GM12878 (cell line): Measurements from ENCODE around the gene MEGF11. TPM values are rescaled to one million over a fixed set of nuclear protein-coding genes. Genes with fewer than 3 reads are reported as not detected.

Experiments used
- ASH2L ChIP-seq: fragments of 300-600, 200-600 bp; sonication (generic); IDR thresholded peaks from 2 replicates; pipeline ENCODE4 v1.6.1; 2017; ENCODE audit warnings: low read depth, mild to moderate bottlenecking, borderline replicate concordance
- CEBPZ ChIP-seq: fragments of 150-350 bp; IDR thresholded peaks from 2 replicates; pipeline ENCODE4 v1.6.1; 2016; ENCODE audit warnings: low read depth, low read length
- IKZF1 ChIP-seq: fragments of 450-650 bp; conservative IDR thresholded peaks from 2 replicates; pipeline ENCODE4 v1.6.1; 2017; ENCODE audit warnings: antibody characterized with exemption, mild to moderate bottlenecking
- NR2C1 ChIP-seq: fragments of 450-650 bp; IDR thresholded peaks from 2 replicates; pipeline ENCODE4 v1.6.1; 2017; ENCODE audit warnings: antibody characterized with exemption, mild to moderate bottlenecking, moderate library complexity
- NR2C2 ChIP-seq: IDR thresholded peaks from 2 replicates; pipeline ENCODE4 v1.6.1; 2011; ENCODE audit warnings: borderline replicate concordance, low read depth; ENCODE audit not compliant: control insufficient read depth, insufficient read length
- NR2F1 ChIP-seq: fragments of 450-650 bp; conservative IDR thresholded peaks from 2 replicates; pipeline ENCODE4 v1.6.1; 2017; ENCODE audit warnings: mild to moderate bottlenecking
- SRF ChIP-seq, 2 experiments: IDR thresholded peaks; 2 replicates each; pipeline ENCODE4 v1.6.1; 2011; ENCODE audit warnings: low read depth in 2 of 2, low read length in 2 of 2, mild to moderate bottlenecking in 1 of 2, moderate library complexity in 1 of 2
- TCF12 ChIP-seq: IDR thresholded peaks from 2 replicates; pipeline ENCODE4 v1.6.1; 2011; ENCODE audit warnings: low read depth, mild to moderate bottlenecking, low read length
- ZNF24 ChIP-seq: fragments of 450-650 bp; IDR thresholded peaks from 2 replicates; pipeline ENCODE4 v1.6.1; 2017; ENCODE audit warnings: antibody characterized with exemption, mild to moderate bottlenecking
- polyA plus RNA-seq, 11 experiments: library from polyadenylated mRNA; depleted of rRNA in 4 of 11; unstranded in 6 of 11; stranded (reverse) in 5 of 11; fragments of >200 nt; fragmentation: Nextera tagmentation in 4 of 11; fragmentation: Illumina TruSeq in 1 of 11; extraction: Ambion mirVana in 4 of 11; extraction: Trizol in 1 of 11; gene quantifications; 1 replicate in 1 of 11; 2 replicates in 10 of 11; pipeline versions ENCODE4 v1.2.1 to v1.2.3, GENCODE V29; 2011 to 2016; ENCODE audit warnings: inconsistent platforms in 2 of 11, missing spikeins in 2 of 11, low read depth in 1 of 11
- total RNA-seq, 4 experiments: library from RNA; depleted of rRNA in 3 of 4; stranded (reverse); fragments of >200 nt in 3 of 4; fragmentation: Illumina TruSeq in 1 of 4; extraction: Trizol in 1 of 4; gene quantifications; 2 replicates each; pipeline versions ENCODE4 v1.2.1 to v1.2.3, GENCODE V29; 2013 to 2021
- TF ChIP-seq, protein P1 (sequence below): IDR thresholded peaks from 2 replicates; pipeline ENCODE4 v1.6.1; 2012; ENCODE audit warnings: low read depth, low read length, improper control_type of control experiment
- TF ChIP-seq, protein P2 (sequence below): IDR thresholded peaks from 2 replicates; pipeline ENCODE4 v1.6.1; 2011; ENCODE audit warnings: low read depth, mild to moderate bottlenecking, low read length, moderate library complexity, borderline replicate concordance; ENCODE audit errors: extremely low read depth

Gene MEGF11
- total and polyA plus RNA-seq, 10 of the 15 experiments (the other 5 are each of a cell fraction or from before 2014, with no cell fraction given): 0.03 to 1.7 (median 0.49) TPM

- TF ChIP-seq CEBPZ (no peak), TCF12 (no peak), NR2F1 (no peak), ASH2L (no peak), ZNF24 (no peak), SRF (IDR thresholded peaks at IDR 0.05; ENCODE audit: low read depth in 2 of 2, low read length in 2 of 2) (no peak), NR2C1 (no peak), NR2C2 (no peak), IKZF1 (no peak)
- TF ChIP-seq, protein P1, sequence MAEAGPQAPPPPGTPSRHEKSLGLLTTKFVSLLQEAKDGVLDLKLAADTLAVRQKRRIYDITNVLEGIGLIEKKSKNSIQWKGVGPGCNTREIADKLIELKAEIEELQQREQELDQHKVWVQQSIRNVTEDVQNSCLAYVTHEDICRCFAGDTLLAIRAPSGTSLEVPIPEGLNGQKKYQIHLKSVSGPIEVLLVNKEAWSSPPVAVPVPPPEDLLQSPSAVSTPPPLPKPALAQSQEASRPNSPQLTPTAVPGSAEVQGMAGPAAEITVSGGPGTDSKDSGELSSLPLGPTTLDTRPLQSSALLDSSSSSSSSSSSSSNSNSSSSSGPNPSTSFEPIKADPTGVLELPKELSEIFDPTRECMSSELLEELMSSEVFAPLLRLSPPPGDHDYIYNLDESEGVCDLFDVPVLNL: no peak
- TF ChIP-seq, protein P2, sequence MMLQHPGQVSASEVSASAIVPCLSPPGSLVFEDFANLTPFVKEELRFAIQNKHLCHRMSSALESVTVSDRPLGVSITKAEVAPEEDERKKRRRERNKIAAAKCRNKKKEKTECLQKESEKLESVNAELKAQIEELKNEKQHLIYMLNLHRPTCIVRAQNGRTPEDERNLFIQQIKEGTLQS: no peak
Measured at GRCh38 chr15:66275352-66275751, 21.8 kb upstream of the MEGF11 start (continued).
